Activated T-helper 1 cell treated with Interleukin-2 at 50 U/mL for 16 hours (primary cell): ENCODE data around the gene SPINK13.
"Not testable (repeated sequence)": the region's sequence is repeated elsewhere in the genome, so short reads cannot be mapped to it uniquely, and the experiment has no call there.

Experiments
- DNase-seq: peaks from one replicate; pipeline ENCODE4 v3.0.0-alpha.2; 2020; ENCODE audit warnings: low read depth

The SPINK13 gene

GRCh38 chr5:148268566-148268965, at the start of gene SPINK13:
Gene SPINK13, plus strand, starts transcription at chr5:148268794. Its CDS starts 1,279 bp downstream, at chr5:148270073.
- no peak for DNase-seq

- no peak for DNase-seq
Observed at GRCh38 chr5:148221508-148221907, 47.1 kb upstream of the SPINK13 start.

- DNase-seq: no peak
Observed at GRCh38 chr5:148224117-148224742, 44.4 kb upstream of the SPINK13 start.

- no peak for DNase-seq
Observed at GRCh38 chr5:148228392-148228984, 40.1 kb upstream of the SPINK13 start.

GRCh38 chr5:148229840-148230239, 38.8 kb upstream of the SPINK13 start:
- DNase-seq: no peak

GRCh38 chr5:148230240-148230639, 38.4 kb upstream of the SPINK13 start:
- DNase-seq: no peak

GRCh38 chr5:148237785-148238417, 30.7 kb upstream of the SPINK13 start:
- DNase-seq: no peak

GRCh38 chr5:148238418-148238794, 30.2 kb upstream of the SPINK13 start, which contains the start of gene MARCOL:
Gene MARCOL, plus strand, starts transcription at chr5:148238525. Its CDS starts 73 bp downstream, at chr5:148238598.
- no peak for DNase-seq

GRCh38 chr5:148248894-148249293, 19.7 kb upstream of the SPINK13 start:
- DNase-seq: no peak

- no peak for DNase-seq
Observed at GRCh38 chr5:148255456-148255855, 13.1 kb upstream of the SPINK13 start.

- DNase-seq: no peak
Observed at GRCh38 chr5:148259288-148259687, 9.3 kb upstream of the SPINK13 start.

GRCh38 chr5:148261221-148261620, 7.4 kb upstream of the SPINK13 start:
- no peak for DNase-seq

GRCh38 chr5:148267962-148268361, 632 bp upstream of the SPINK13 start:
- DNase-seq: no peak

- not testable (repeated sequence) for DNase-seq
Observed at GRCh38 chr5:148275129-148275528, 6.5 kb downstream of the SPINK13 start.

GRCh38 chr5:148280893-148281292, 12.3 kb downstream of the SPINK13 start:
- DNase-seq: not testable (repeated sequence)

- DNase-seq: not testable (repeated sequence)
Observed at GRCh38 chr5:148281336-148281735, 12.7 kb downstream of the SPINK13 start.

- DNase-seq: no peak
Observed at GRCh38 chr5:148290271-148291195, 21.9 kb downstream of the SPINK13 start.

- DNase-seq: no peak
Observed at GRCh38 chr5:148297731-148298130, 29.1 kb downstream of the SPINK13 start.

- no peak for DNase-seq
Observed at GRCh38 chr5:148306446-148306845, 37.9 kb downstream of the SPINK13 start.

GRCh38 chr5:148309019-148309418, 40.4 kb downstream of the SPINK13 start:
- DNase-seq: no peak

- DNase-seq: no peak
Observed at GRCh38 chr5:148309746-148310145, 41.2 kb downstream of the SPINK13 start.

- DNase-seq: no peak
Observed at GRCh38 chr5:148311484-148311883, 42.9 kb downstream of the SPINK13 start.
